ENCODE results near the gene AFF3. TPM values are rescaled to one million over a fixed set of nuclear protein-coding genes. Genes with fewer than 3 reads are reported as not detected.

AFF3 gene
- total and polyA plus RNA-seq, 5 donors: 4.0 to 22.0 (median 17.8) TPM

GRCh38 chr2:99652862-99653261 lies 489.5 kb downstream of the AFF3 start:
- intact Hi-C loops (cut with DNase I): loop anchor here in 1 of 4 donors (10.0 kb wide), 1 partner anchor 48 kb away; no protein-coding TSS in a partner anchor
- Histone ChIP-seq H3K4me1 (ENCODE audit: control insufficient read depth, insufficient read depth, low read length) (no peaks in the 10 kb centered on the region), H3K9me3 (ENCODE audit: control insufficient read depth, low read length) (no peaks in the 10 kb centered on the region), H3K4me3 (ENCODE audit: low read length) (no peak overlapping the region), H3K27ac (ENCODE audit: low read length) (no peak overlapping the region), H3K27me3 (ENCODE audit: control insufficient read depth, insufficient read depth) (no peaks in the 10 kb centered on the region)
- ATAC-seq: no peak
- no peak for DNase-seq
- 76% methylated on average over 8 of the region's 8 CpGs for WGBS

- DNase-seq (no peak), ATAC-seq (peak in 1 of 2 donors; percentile 34)
- Histone ChIP-seq H3K9me3 (ENCODE audit: control insufficient read depth, low read length) (no peaks in the 10 kb centered on the region), H3K27ac (ENCODE audit: low read length) (no peak overlapping the region), H3K4me3 (ENCODE audit: low read length) (no peak overlapping the region), H3K4me1 (ENCODE audit: control insufficient read depth, insufficient read depth, low read length) (no peaks in the 10 kb centered on the region), H3K27me3 (ENCODE audit: control insufficient read depth, insufficient read depth) (no peaks in the 10 kb centered on the region)
- intact Hi-C loops (cut with DNase I): loop anchor here in 1 of 4 donors (10.0 kb wide), 1 partner anchor 47 kb away; no protein-coding TSS in a partner anchor
- WGBS: 82% methylated on average over 9 of the region's 9 CpGs
Measured at GRCh38 chr2:99651930-99652670, 490.3 kb downstream of the AFF3 start.

GRCh38 chr2:99648906-99649789 lies 493.2 kb downstream of the AFF3 start:
- ATAC-seq: peak in 1 of 2 donors; percentile 15
- WGBS: 51% methylated on average over 13 of the region's 13 CpGs
- DNase-seq: no peak
- intact Hi-C loops (cut with DNase I): no loop called here
- H3K9me3 ChIP-seq (ENCODE audit: control insufficient read depth, low read length): no peaks in the 10 kb centered on the region
- H3K27me3 ChIP-seq (ENCODE audit: control insufficient read depth, insufficient read depth): no peaks in the 10 kb centered on the region
- no peak overlapping the region for H3K4me3 ChIP-seq (ENCODE audit: low read length)
- peaks cover 3% of the 10 kb centered on the region for H3K4me1 ChIP-seq (ENCODE audit: control insufficient read depth, insufficient read depth, low read length)
- H3K27ac ChIP-seq (ENCODE audit: low read length): peak overlapping the region; percentile 99

- no peak for DNase-seq
- peak; percentile 72 to 79 for ATAC-seq
Measured at GRCh38 chr2:99648178-99648844, 494.1 kb downstream of the AFF3 start.

GRCh38 chr2:99645960-99646359 lies 496.4 kb downstream of the AFF3 start:
- no peaks in the 10 kb centered on the region for H3K27me3 ChIP-seq (ENCODE audit: control insufficient read depth, insufficient read depth)
- H3K27ac ChIP-seq (ENCODE audit: low read length): no peak overlapping the region
- DNase-seq: no peak
- H3K4me1 ChIP-seq (ENCODE audit: control insufficient read depth, insufficient read depth, low read length): peaks cover 3% of the 10 kb centered on the region
- no peak overlapping the region for H3K4me3 ChIP-seq (ENCODE audit: low read length)
- 81% methylated on average over 2 of the region's 2 CpGs for WGBS
- H3K9me3 ChIP-seq (ENCODE audit: control insufficient read depth, low read length): no peaks in the 10 kb centered on the region
- intact Hi-C loops (cut with DNase I): no loop called here
- ATAC-seq: no peak

More at GRCh38 chr2:99648178-99648844, 494.1 kb downstream of the AFF3 start:
- H3K4me3 ChIP-seq (ENCODE audit: low read length): no peak overlapping the region
- H3K4me1 ChIP-seq (ENCODE audit: control insufficient read depth, insufficient read depth, low read length): peaks cover 3% of the 10 kb centered on the region
- H3K27me3 ChIP-seq (ENCODE audit: control insufficient read depth, insufficient read depth): no peaks in the 10 kb centered on the region
- no peaks in the 10 kb centered on the region for H3K9me3 ChIP-seq (ENCODE audit: control insufficient read depth, low read length)
- 25% methylated on average over 4 of the region's 4 CpGs for WGBS
- intact Hi-C loops (cut with DNase I): no loop called here
- peak overlapping the region; percentile 99 for H3K27ac ChIP-seq (ENCODE audit: low read length)

- DNase-seq: no peak
- Histone ChIP-seq H3K27ac (ENCODE audit: low read length) (no peak overlapping the region), H3K4me1 (ENCODE audit: control insufficient read depth, insufficient read depth, low read length) (peaks cover 3% of the 10 kb centered on the region), H3K4me3 (ENCODE audit: low read length) (no peak overlapping the region), H3K27me3 (ENCODE audit: control insufficient read depth, insufficient read depth) (no peaks in the 10 kb centered on the region), H3K9me3 (ENCODE audit: control insufficient read depth, low read length) (no peaks in the 10 kb centered on the region)
- 26% methylated on average over 5 of the region's 5 CpGs for WGBS
- intact Hi-C loops (cut with DNase I): no loop called here
- peak; percentile 29 to 72 for ATAC-seq
Measured at GRCh38 chr2:99644419-99644787, 498.0 kb downstream of the AFF3 start.

GRCh38 chr2:99643787-99644418 lies 498.5 kb downstream of the AFF3 start:
- intact Hi-C loops (cut with DNase I): no loop called here
- no peak overlapping the region for H3K4me3 ChIP-seq (ENCODE audit: low read length)
- no peaks in the 10 kb centered on the region for H3K27me3 ChIP-seq (ENCODE audit: control insufficient read depth, insufficient read depth)
- peaks cover 3% of the 10 kb centered on the region for H3K4me1 ChIP-seq (ENCODE audit: control insufficient read depth, insufficient read depth, low read length)
- no peak overlapping the region for H3K27ac ChIP-seq (ENCODE audit: low read length)
- ATAC-seq (no peak), DNase-seq (no peak)
- no peaks in the 10 kb centered on the region for H3K9me3 ChIP-seq (ENCODE audit: control insufficient read depth, low read length)
- 58% methylated on average over 9 of the region's 9 CpGs for whole genome bisulfite sequencing

GRCh38 chr2:99641999-99642398 lies 500.4 kb downstream of the AFF3 start:
- H3K4me3 ChIP-seq (ENCODE audit: low read length): no peak overlapping the region
- no peak overlapping the region for H3K27ac ChIP-seq (ENCODE audit: low read length)
- intact Hi-C loops (cut with DNase I): no loop called here
- no peaks in the 10 kb centered on the region for H3K27me3 ChIP-seq (ENCODE audit: control insufficient read depth, insufficient read depth)
- H3K9me3 ChIP-seq (ENCODE audit: control insufficient read depth, low read length): no peaks in the 10 kb centered on the region
- ATAC-seq (no peak), DNase-seq (no peak)
- peaks cover 7% of the 10 kb centered on the region for H3K4me1 ChIP-seq (ENCODE audit: control insufficient read depth, insufficient read depth, low read length)
- 78% methylated on average over 4 of the region's 4 CpGs for WGBS

- ATAC-seq: no peak
- H3K9me3 ChIP-seq (ENCODE audit: control insufficient read depth, low read length): no peaks in the 10 kb centered on the region
- WGBS: 61% methylated on average over 5 of the region's 5 CpGs
- peaks cover 15% of the 10 kb centered on the region for H3K4me1 ChIP-seq (ENCODE audit: control insufficient read depth, insufficient read depth, low read length)
- intact Hi-C loops (cut with DNase I): no loop called here
- no peak for DNase-seq
- no peaks in the 10 kb centered on the region for H3K27me3 ChIP-seq (ENCODE audit: control insufficient read depth, insufficient read depth)
- H3K4me3 ChIP-seq (ENCODE audit: low read length): no peak overlapping the region
- H3K27ac ChIP-seq (ENCODE audit: low read length): no peak overlapping the region
Measured at GRCh38 chr2:99640635-99641151, 501.7 kb downstream of the AFF3 start.

GRCh38 chr2:99638791-99639190 lies 503.6 kb downstream of the AFF3 start:
- intact Hi-C loops (cut with DNase I): no loop called here
- H3K4me1 ChIP-seq (ENCODE audit: control insufficient read depth, insufficient read depth, low read length): peaks cover 18% of the 10 kb centered on the region
- no peak overlapping the region for H3K27ac ChIP-seq (ENCODE audit: low read length)
- 62% methylated on average over 4 of the region's 4 CpGs for WGBS
- no peak for DNase-seq
- no peaks in the 10 kb centered on the region for H3K27me3 ChIP-seq (ENCODE audit: control insufficient read depth, insufficient read depth)
- no peak overlapping the region for H3K4me3 ChIP-seq (ENCODE audit: low read length)
- no peaks in the 10 kb centered on the region for H3K9me3 ChIP-seq (ENCODE audit: control insufficient read depth, low read length)
- no peak for ATAC-seq

Measured in right cardiac atrium (tissue), 5 donors.